Coronary artery (tissue), 2 donors: ENCODE data around the gene OR2L3.

Experiments
- DNase-seq: peaks from one replicate; pipeline ENCODE4 v3.0.0-alpha.2; 2017; ENCODE audit warnings: low spot score
- H3K27ac ChIP-seq, 2 donors: fragments of 200-600 bp; sonication (generic); one replicate each; pipeline ENCODE4 v1.5.1; 2016 to 2019
- H3K4me3 ChIP-seq: fragments of 200-600 bp; sonication (generic); 2 replicates; pipeline ENCODE4 v1.5.1; 2016; ENCODE audit warnings: mild to moderate bottlenecking, moderate library complexity
- TF ChIP-seq, protein P1 (sequence below): fragments of 200-600 bp; sonication (generic); IDR thresholded peaks from one replicate; pipeline ENCODE4 v1.5.1; 2019; ENCODE audit warnings: antibody characterized with exemption

OR2L3 gene

DNA sequence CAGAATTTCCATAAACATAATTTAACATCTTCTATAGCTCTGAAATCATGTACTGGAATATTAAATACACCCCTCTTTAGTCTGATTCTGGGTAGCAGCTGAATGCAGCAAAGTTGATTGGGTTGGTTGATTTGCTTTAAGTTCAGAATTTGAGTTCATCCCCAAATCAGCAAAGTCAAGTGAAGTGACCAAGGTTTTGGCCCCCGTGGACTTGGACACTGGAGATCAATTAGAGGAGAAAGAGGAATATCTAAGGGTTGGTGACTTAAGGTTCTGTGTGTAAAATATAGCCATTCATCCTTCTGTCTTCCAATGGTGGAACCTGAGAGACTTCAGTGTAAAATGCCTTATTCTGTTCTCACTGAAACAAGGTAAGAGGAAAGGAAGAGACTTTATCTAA is 48.2 kb downstream of the OR2L3 start, which contains the start of gene OR2L13:
TSS of gene OR2L13 (plus strand) at position 301 of the 400 bp plus-strand sequence. CDS start 4,192 bp downstream, outside the sequence.
- no peak within 1 kb of the TSS for H3K27ac ChIP-seq
- TF ChIP-seq, protein P1, sequence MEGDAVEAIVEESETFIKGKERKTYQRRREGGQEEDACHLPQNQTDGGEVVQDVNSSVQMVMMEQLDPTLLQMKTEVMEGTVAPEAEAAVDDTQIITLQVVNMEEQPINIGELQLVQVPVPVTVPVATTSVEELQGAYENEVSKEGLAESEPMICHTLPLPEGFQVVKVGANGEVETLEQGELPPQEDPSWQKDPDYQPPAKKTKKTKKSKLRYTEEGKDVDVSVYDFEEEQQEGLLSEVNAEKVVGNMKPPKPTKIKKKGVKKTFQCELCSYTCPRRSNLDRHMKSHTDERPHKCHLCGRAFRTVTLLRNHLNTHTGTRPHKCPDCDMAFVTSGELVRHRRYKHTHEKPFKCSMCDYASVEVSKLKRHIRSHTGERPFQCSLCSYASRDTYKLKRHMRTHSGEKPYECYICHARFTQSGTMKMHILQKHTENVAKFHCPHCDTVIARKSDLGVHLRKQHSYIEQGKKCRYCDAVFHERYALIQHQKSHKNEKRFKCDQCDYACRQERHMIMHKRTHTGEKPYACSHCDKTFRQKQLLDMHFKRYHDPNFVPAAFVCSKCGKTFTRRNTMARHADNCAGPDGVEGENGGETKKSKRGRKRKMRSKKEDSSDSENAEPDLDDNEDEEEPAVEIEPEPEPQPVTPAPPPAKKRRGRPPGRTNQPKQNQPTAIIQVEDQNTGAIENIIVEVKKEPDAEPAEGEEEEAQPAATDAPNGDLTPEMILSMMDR = no peak
- no peak for DNase-seq
- no peak within 1 kb of the TSS for H3K4me3 ChIP-seq

DNA sequence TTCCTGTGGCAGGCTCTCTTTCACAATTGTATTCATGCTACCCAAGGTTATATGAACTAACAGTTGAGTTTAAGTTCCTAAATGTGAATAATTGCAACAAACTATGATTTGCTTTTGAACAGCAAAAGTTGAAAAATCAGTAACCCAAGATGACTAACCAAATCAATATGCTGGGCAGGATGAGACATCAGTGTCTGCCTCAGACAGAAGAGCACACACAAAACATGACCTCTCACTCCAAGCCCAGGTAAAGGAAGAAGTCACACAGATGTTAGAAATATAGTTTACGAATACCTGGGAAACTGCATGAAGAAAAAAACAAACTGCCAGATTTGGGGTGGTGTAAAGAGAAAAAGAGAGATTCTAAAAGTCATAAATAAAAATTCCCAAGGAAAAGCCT is 51.9 kb downstream of the OR2L3 start:
- Histone ChIP-seq H3K27ac (no peak overlapping the region), H3K4me3 (no peak overlapping the region)
- no peak for DNase-seq
- TF ChIP-seq, protein P1 = no peak

DNA sequence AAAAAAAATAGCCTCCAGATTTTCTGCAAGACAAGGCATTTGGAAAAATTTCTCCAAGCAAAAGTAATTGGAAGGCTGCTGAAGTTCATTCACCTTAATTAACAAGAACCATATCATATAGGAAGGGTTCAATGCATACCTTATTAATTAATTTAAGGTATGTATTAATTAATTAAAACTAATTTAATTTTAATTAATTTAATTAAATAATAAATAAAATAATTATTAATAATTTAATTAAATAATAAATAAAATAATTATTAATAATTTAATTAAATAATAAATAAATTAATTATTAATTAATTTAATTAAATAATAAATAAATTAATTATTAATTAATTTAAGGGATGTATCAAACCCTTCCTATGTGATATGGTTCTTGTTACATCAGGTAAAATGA is 56.2 kb downstream of the OR2L3 start:
- TF ChIP-seq, protein P1 = no peak
- DNase-seq = no peak
- H3K27ac ChIP-seq = no peak overlapping the region
- no peak overlapping the region for H3K4me3 ChIP-seq

DNA sequence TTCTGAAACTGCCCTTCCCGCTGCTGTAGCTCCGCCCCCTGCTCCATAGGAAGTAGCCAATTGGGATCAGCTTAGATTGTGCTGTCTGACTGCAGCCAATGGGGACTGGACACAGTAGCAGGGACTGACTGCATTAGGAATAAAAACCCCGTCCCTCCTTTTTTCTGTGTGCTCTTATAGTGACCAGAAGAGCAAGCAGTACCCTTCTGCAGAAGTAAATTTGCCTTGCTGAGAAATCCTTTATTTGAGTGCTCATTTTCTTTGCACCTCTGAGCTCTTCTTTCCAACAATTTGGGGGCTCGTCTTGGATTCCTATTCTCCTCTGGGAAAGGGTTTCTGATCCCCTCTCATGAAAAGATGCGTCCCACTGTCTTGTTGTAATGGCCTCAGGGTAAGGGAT is 64.5 kb downstream of the OR2L3 start:
- DNase-seq = no peak
- Histone ChIP-seq H3K27ac (no peak overlapping the region), H3K4me3 (no peak overlapping the region)
- TF ChIP-seq, protein P1 = no peak
